ENCODE measurements around the gene SH3GLB2.
"Not testable (repeated sequence)": the region's sequence is repeated elsewhere in the genome, so short reads cannot be mapped to it uniquely, and the experiment has no call there.

The SH3GLB2 gene

GRCh38 chr9:128969491-128969890 is 58.6 kb downstream of the SH3GLB2 start:
- H3K4me3 ChIP-seq: no peak overlapping the region
- DNase-seq (ENCODE audit: low spot score): no peak
- H3K27ac ChIP-seq: no peak overlapping the region
- TF ChIP-seq CTCF (IDR thresholded peaks at IDR 0.05): no peak

- H3K27ac ChIP-seq; DNase-seq (ENCODE audit: low spot score); H3K4me3 ChIP-seq: not testable (repeated sequence)
Measured at GRCh38 chr9:128961403-128961802, 66.7 kb downstream of the SH3GLB2 start.

Data from coronary artery (tissue), 2 donors.